H1 (cell line): ENCODE results near the gene ZNF316. TPM values are rescaled to one million over a fixed set of nuclear protein-coding genes. Genes with fewer than 3 reads are reported as not detected.

Experiments
- BCL11A ChIP-seq, 2 experiments: IDR thresholded peaks; one replicate each; pipeline ENCODE4 v1.6.1; 2011; ENCODE audit warnings: low read depth in 2 of 2, low read length in 2 of 2, mild to moderate bottlenecking in 2 of 2
- GTF2F1 ChIP-seq: IDR thresholded peaks from 2 replicates; pipeline ENCODE4 v1.6.1; 2012; ENCODE audit warnings: low read depth, low read length, improper control_type of control experiment, borderline replicate concordance
- JUND ChIP-seq: IDR thresholded peaks from 2 replicates; pipeline ENCODE4 v1.6.1; 2011; ENCODE audit warnings: mild to moderate bottlenecking, improper control_type of control experiment, low read length
- POLR2AphosphoS5 ChIP-seq: IDR thresholded peaks from 2 replicates; pipeline ENCODE4 v1.6.1; 2011; ENCODE audit warnings: low read depth, low read length
- RFX5 ChIP-seq: IDR thresholded peaks from 2 replicates; pipeline ENCODE4 v1.6.1; 2011; ENCODE audit warnings: low read depth, low read length, improper control_type of control experiment, borderline replicate concordance
- SIN3A ChIP-seq, 2 experiments: IDR thresholded peaks in 1 of 2; conservative IDR thresholded peaks in 1 of 2; 2 replicates each; pipeline ENCODE4 v1.6.1; 2011 to 2012; ENCODE audit warnings: low read length in 2 of 2, improper control_type of control experiment in 1 of 2, low read depth in 1 of 2, mild to moderate bottlenecking in 1 of 2
- SIRT6 ChIP-seq: IDR thresholded peaks from one replicate; pipeline ENCODE4 v1.7.1; 2012; ENCODE audit warnings: low read length, inconsistent platforms
- SP1 ChIP-seq: IDR thresholded peaks from 2 replicates; pipeline ENCODE4 v1.6.1; 2011; ENCODE audit warnings: low read depth, low read length
- TAF7 ChIP-seq: optimal IDR thresholded peaks from 2 replicates; pipeline ENCODE3; 2011; ENCODE audit warnings: low read depth, mild to moderate bottlenecking, inconsistent platforms, low read length, moderate library complexity, borderline replicate concordance
- TBP ChIP-seq: IDR thresholded peaks from 2 replicates; pipeline ENCODE4 v1.6.1; 2011; ENCODE audit warnings: low read depth, low read length, improper control_type of control experiment
- TCF12 ChIP-seq: IDR thresholded peaks from 2 replicates; pipeline ENCODE4 v1.6.1; 2011; ENCODE audit warnings: low read depth, mild to moderate bottlenecking, low read length
- polyA plus RNA-seq, 7 experiments: library from polyadenylated mRNA; depleted of rRNA in 3 of 7; stranded (reverse) in 5 of 7; unstranded in 2 of 7; fragments of >200 nt in 5 of 7; fragments of 200-250 nt in 2 of 7; gene quantifications; 1 replicate in 5 of 7; 2 replicates in 1 of 7; 4 replicates in 1 of 7; pipeline versions ENCODE4 v1.2.1 to v1.2.3, GENCODE V29; 2011 to 2013; ENCODE audit warnings: missing spikeins in 2 of 7, mixed read lengths in 2 of 7
- total RNA-seq: library from RNA; stranded (reverse); fragmentation: NEBNext Ultra II Directional; extraction: Animal tissue kit (Norgen Biotek cat#: 25700); gene quantifications from 2 replicates; pipeline ENCODE4 v1.2.1, GENCODE V29; 2021
- TF ChIP-seq, protein P1 (sequence below): fragments of 300-600 bp; sonication (generic); IDR thresholded peaks from 2 replicates; pipeline ENCODE4 v1.7.1; 2012; ENCODE audit warnings: low read length, moderate library complexity, mild to moderate bottlenecking, inconsistent platforms; ENCODE audit not compliant: insufficient replicate concordance

Gene ZNF316
- total and polyA plus RNA-seq, 2 of the 8 experiments (the other 6 are each of a cell fraction or from before 2014, with no cell fraction given): 3.6 to 13.7 TPM

GRCh38 chr7:6700793-6701192 lies 63.7 kb downstream of the ZNF316 start (continued):
- TF ChIP-seq, protein P1, sequence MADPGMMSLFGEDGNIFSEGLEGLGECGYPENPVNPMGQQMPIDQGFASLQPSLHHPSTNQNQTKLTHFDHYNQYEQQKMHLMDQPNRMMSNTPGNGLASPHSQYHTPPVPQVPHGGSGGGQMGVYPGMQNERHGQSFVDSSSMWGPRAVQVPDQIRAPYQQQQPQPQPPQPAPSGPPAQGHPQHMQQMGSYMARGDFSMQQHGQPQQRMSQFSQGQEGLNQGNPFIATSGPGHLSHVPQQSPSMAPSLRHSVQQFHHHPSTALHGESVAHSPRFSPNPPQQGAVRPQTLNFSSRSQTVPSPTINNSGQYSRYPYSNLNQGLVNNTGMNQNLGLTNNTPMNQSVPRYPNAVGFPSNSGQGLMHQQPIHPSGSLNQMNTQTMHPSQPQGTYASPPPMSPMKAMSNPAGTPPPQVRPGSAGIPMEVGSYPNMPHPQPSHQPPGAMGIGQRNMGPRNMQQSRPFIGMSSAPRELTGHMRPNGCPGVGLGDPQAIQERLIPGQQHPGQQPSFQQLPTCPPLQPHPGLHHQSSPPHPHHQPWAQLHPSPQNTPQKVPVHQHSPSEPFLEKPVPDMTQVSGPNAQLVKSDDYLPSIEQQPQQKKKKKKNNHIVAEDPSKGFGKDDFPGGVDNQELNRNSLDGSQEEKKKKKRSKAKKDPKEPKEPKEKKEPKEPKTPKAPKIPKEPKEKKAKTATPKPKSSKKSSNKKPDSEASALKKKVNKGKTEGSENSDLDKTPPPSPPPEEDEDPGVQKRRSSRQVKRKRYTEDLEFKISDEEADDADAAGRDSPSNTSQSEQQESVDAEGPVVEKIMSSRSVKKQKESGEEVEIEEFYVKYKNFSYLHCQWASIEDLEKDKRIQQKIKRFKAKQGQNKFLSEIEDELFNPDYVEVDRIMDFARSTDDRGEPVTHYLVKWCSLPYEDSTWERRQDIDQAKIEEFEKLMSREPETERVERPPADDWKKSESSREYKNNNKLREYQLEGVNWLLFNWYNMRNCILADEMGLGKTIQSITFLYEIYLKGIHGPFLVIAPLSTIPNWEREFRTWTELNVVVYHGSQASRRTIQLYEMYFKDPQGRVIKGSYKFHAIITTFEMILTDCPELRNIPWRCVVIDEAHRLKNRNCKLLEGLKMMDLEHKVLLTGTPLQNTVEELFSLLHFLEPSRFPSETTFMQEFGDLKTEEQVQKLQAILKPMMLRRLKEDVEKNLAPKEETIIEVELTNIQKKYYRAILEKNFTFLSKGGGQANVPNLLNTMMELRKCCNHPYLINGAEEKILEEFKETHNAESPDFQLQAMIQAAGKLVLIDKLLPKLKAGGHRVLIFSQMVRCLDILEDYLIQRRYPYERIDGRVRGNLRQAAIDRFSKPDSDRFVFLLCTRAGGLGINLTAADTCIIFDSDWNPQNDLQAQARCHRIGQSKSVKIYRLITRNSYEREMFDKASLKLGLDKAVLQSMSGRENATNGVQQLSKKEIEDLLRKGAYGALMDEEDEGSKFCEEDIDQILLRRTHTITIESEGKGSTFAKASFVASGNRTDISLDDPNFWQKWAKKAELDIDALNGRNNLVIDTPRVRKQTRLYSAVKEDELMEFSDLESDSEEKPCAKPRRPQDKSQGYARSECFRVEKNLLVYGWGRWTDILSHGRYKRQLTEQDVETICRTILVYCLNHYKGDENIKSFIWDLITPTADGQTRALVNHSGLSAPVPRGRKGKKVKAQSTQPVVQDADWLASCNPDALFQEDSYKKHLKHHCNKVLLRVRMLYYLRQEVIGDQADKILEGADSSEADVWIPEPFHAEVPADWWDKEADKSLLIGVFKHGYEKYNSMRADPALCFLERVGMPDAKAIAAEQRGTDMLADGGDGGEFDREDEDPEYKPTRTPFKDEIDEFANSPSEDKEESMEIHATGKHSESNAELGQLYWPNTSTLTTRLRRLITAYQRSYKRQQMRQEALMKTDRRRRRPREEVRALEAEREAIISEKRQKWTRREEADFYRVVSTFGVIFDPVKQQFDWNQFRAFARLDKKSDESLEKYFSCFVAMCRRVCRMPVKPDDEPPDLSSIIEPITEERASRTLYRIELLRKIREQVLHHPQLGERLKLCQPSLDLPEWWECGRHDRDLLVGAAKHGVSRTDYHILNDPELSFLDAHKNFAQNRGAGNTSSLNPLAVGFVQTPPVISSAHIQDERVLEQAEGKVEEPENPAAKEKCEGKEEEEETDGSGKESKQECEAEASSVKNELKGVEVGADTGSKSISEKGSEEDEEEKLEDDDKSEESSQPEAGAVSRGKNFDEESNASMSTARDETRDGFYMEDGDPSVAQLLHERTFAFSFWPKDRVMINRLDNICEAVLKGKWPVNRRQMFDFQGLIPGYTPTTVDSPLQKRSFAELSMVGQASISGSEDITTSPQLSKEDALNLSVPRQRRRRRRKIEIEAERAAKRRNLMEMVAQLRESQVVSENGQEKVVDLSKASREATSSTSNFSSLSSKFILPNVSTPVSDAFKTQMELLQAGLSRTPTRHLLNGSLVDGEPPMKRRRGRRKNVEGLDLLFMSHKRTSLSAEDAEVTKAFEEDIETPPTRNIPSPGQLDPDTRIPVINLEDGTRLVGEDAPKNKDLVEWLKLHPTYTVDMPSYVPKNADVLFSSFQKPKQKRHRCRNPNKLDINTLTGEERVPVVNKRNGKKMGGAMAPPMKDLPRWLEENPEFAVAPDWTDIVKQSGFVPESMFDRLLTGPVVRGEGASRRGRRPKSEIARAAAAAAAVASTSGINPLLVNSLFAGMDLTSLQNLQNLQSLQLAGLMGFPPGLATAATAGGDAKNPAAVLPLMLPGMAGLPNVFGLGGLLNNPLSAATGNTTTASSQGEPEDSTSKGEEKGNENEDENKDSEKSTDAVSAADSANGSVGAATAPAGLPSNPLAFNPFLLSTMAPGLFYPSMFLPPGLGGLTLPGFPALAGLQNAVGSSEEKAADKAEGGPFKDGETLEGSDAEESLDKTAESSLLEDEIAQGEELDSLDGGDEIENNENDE: no peak
- TF ChIP-seq TCF12 (no peak), POLR2AphosphoS5 (no peak), TAF7 (no peak), GTF2F1 (no peak), SIN3A (conservative IDR thresholded peaks at IDR 0.05 in 1 of 2, IDR thresholded peaks at IDR 0.05 in 1 of 2; ENCODE audit: low read depth in 1 of 2, low read length in 2 of 2) (no peak), JUND (no peak), BCL11A (IDR thresholded peaks at IDR 0.05; ENCODE audit: low read depth in 2 of 2, low read length in 2 of 2) (no peak), SP1 (no peak), RFX5 (no peak), SIRT6 (no peak), TBP (no peak)
